ENCODE results near the gene WDR26.
"Not testable (repeated sequence)": the region's sequence is repeated elsewhere in the genome, so short reads cannot be mapped to it uniquely, and the experiment has no call there.

- not testable (repeated sequence) for TF ChIP-seq PKNOX1, ZNF384 (IDR thresholded peaks at IDR 0.05)
Measured at GRCh38 chr1:224483206-224483605, 48.6 kb upstream of the WDR26 start.

Measured in HEK293T (cell line).